Coronary artery (tissue), 2 donors: ENCODE results near the gene RBPJL.
A peak's percentile ranks its signal among the peaks of the same experiment; 100 is the strongest.

Source experiments
- DNase-seq: peaks from one replicate; pipeline ENCODE4 v3.0.0-alpha.2; 2017; ENCODE audit warnings: low spot score
- H3K27ac ChIP-seq, 2 donors: fragments of 200-600 bp; sonication (generic); one replicate each; pipeline ENCODE4 v1.5.1; 2016 to 2019
- H3K4me3 ChIP-seq: fragments of 200-600 bp; sonication (generic); 2 replicates; pipeline ENCODE4 v1.5.1; 2016; ENCODE audit warnings: mild to moderate bottlenecking, moderate library complexity
- CTCF ChIP-seq: fragments of 200-600 bp; sonication (generic); IDR thresholded peaks from one replicate; pipeline ENCODE4 v1.5.1; 2019; ENCODE audit warnings: antibody characterized with exemption

Gene RBPJL

DNA sequence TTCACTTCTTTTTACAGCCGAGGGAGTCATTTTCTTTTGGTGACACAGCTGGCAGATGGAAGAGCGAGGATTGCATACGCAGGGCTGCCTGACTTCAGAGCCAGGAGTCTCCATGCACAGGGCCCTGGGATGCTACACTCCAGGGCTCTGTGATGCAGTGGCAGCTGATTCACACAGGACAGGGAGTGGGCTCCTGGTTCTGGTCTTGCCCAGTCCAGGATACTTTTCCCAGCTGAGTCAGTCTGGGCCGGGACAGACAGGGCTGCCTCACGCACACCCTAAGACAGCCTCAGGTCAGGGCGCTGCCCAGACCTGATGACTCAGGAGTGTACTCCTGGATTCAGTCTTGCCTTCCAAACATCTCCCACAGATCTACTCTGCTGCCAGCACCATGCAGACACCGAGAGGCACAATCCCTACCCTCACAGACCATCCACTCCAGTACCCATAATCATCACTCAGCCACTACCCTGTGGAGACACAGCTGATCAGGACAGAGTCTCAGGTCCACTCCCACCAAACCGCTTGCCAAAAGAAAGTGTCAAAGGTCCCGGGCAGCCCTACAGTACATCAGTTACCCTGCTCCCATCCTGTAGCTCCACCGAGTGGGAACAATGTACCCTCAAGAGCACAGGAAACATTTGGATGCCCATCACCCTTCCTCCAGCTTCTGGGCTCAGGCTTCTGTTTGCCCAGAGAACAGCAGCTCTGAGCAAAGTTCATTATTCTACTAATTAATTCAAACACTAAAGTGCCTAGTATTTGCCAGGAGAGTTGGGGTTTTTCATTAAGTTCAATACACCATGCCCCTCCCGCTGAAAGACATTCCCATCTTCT is 30.1 kb downstream of the RBPJL start:
- TF ChIP-seq CTCF, result no peak
- H3K27ac ChIP-seq, result peak overlapping the region; percentile 88 to 98
- peak overlapping the region; percentile 12 for H3K4me3 ChIP-seq
- DNase-seq, result peak; percentile 88

DNA sequence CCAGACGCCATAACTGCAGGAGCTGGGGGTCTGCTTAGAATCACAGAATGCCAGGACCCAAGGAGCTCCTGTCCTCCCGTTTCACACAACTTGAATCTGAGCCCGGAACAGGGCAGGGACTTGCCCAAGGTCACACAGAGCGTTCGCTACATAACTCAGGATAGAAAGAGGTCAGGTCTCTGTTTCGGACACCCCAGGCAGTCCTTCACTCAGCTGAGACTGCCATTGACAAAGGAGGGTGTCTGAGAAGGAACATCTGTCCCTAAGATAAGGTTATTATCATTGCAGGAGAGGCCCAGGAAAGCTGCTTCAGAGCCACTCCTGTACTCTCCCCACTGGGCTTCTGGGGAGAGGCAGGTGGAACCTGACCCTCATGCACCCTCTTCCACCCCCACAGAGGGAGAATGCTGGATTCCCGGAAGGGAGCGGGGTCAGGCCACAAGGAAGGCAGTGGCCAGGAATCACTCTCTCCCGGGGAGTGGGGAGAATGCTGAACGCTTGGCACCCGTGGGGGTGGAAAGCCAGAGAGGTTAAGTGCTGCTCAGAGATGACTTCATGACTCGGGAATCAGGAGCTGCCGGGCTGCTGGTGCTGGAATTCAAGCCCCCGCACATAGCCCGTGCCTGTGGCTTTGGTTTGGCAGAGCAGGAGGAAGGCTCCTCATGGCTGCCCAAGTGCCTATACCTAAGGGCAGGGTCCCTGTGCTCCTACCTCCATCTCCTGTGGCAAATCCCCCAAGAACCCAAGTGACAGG is 30.9 kb downstream of the RBPJL start:
- DNase-seq, result peak; percentile 88
- peak overlapping the region; percentile 88 to 98 for H3K27ac ChIP-seq
- TF ChIP-seq CTCF, result no peak
- H3K4me3 ChIP-seq, result peak overlapping the region; percentile 40

- H3K4me3 ChIP-seq, result peak overlapping the region; percentile 40
- DNase-seq, result no peak
- peak overlapping the region; percentile 88 to 98 for H3K27ac ChIP-seq
Measured at GRCh38 chr20:45338121-45339030, 31.7 kb downstream of the RBPJL start.

GRCh38 chr20:45339084-45339483 is 32.4 kb downstream of the RBPJL start:
- Histone ChIP-seq H3K4me3 (no peak overlapping the region), H3K27ac (peak overlapping the region; percentile 88 to 98)
- no peak for TF ChIP-seq CTCF
- no peak for DNase-seq

More at GRCh38 chr20:45338121-45339030, 31.7 kb downstream of the RBPJL start:
- TF ChIP-seq CTCF, result no peak

DNA sequence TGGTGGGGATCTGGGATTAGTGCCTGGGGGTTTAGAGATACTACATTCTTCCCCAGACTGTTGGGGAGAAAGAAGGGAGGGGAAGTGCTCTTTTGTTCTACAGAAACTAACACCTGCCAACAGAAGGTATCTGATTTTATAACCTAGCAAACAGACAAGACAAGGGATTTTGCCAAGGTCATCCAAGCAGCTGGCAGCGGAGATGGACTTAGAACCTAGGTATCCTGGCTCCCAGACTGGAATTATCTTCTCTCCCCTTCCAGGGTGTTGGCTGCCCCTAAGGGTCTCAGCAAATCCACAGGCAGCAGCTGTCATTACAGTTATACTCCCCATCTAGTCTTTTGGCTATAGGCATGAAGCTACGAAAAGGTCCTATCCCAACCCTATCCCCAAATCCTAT is 33.2 kb downstream of the RBPJL start:
- no peak for DNase-seq
- TF ChIP-seq CTCF, result no peak
- Histone ChIP-seq H3K27ac (peak overlapping the region; percentile 88 to 98), H3K4me3 (no peak overlapping the region)

DNA sequence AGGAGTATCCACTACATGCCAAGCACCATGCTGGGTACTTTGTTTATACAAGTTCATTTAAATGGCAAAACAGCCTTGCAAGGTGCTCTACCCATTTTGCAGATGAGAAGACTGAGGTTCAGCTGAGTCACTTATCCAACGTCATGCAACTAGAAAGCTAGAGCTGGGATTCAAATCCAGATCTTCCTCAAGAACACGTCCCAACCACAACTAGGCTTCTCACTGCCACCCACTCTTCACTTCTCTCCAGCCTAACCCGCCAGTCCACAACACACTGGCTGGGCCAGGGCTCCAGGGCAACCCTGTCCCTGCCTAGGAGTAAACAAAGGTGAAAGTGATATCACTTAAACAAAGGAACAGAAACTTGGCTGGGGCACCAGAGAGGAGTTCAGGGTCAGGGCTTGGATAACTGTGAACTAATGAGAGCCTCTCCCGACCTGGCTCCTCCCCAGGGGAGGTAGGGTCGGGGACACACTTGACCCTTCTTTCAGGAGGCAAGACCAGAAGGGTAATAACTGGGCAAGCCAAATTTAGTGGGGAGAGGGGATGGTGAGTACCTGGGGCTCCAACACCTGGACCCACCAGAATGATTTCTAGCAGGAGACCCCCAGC is 33.7 kb downstream of the RBPJL start:
- no peak for DNase-seq
- no peak overlapping the region for H3K4me3 ChIP-seq
- H3K27ac ChIP-seq, result peak overlapping the region in 1 of 2 donors; percentile 98
- TF ChIP-seq CTCF, result no peak
